HFF-Myc (cell line): ENCODE data around the gene SPECC1.

Experiments
- DNase-seq: peaks from one replicate; pipeline ENCODE4 v3.0.0-alpha.2; 2011; ENCODE audit warnings: low read depth; ENCODE audit errors: extremely low read depth
- H3K4me3 ChIP-seq: replicated peaks from 2 replicates; pipeline ENCODE4 v1.5.1; 2011; ENCODE audit warnings: low read depth, mild to moderate bottlenecking, control low read depth, low read length
- CTCF ChIP-seq: IDR thresholded peaks from 2 replicates; pipeline ENCODE4 v1.5.1; 2012; ENCODE audit warnings: mild to moderate bottlenecking, low read depth, low read length, control low read depth; ENCODE audit errors: missing control alignments

SPECC1 gene

GRCh38 chr17:20053361-20053964, 44.3 kb downstream of the SPECC1 start:
- H3K4me3 ChIP-seq, result no peak overlapping the region
- no peak for DNase-seq
- TF ChIP-seq CTCF, result no peak

- TF ChIP-seq CTCF, result no peak
- DNase-seq, result no peak
- no peak overlapping the region for H3K4me3 ChIP-seq
Measured at GRCh38 chr17:20059728-20060188, 50.6 kb downstream of the SPECC1 start.

- DNase-seq, result peak; percentile 61
- no peak overlapping the region for H3K4me3 ChIP-seq
- no peak for TF ChIP-seq CTCF
Measured at GRCh38 chr17:20063665-20064648, 54.8 kb downstream of the SPECC1 start.

GRCh38 chr17:20066253-20066652, 57.1 kb downstream of the SPECC1 start:
- H3K4me3 ChIP-seq, result no peak overlapping the region
- no peak for TF ChIP-seq CTCF
- DNase-seq, result peak; percentile 16

- DNase-seq, result no peak
- TF ChIP-seq CTCF, result no peak
- H3K4me3 ChIP-seq, result no peak overlapping the region
Measured at GRCh38 chr17:20067711-20068110, 58.6 kb downstream of the SPECC1 start.

GRCh38 chr17:20068445-20068844, 59.3 kb downstream of the SPECC1 start:
- DNase-seq, result no peak
- TF ChIP-seq CTCF, result no peak
- no peak overlapping the region for H3K4me3 ChIP-seq
